ENCODE measurements around the gene PHLDA2. TPM values are rescaled to one million over a fixed set of nuclear protein-coding genes. Genes with fewer than 3 reads are reported as not detected.
A peak's percentile ranks its signal among the peaks of the same experiment; 100 is the strongest.

Gene PHLDA2
- total and polyA plus RNA-seq, 9 of the 15 experiments (the other 6 are each of a cell fraction or from before 2014, with no cell fraction given), result 0.43 to 42.4 (median 4.7) TPM

GRCh38 chr11:2963761-2964160 lies 34.5 kb upstream of the PHLDA2 start (continued):
- TF ChIP-seq, protein P1, sequence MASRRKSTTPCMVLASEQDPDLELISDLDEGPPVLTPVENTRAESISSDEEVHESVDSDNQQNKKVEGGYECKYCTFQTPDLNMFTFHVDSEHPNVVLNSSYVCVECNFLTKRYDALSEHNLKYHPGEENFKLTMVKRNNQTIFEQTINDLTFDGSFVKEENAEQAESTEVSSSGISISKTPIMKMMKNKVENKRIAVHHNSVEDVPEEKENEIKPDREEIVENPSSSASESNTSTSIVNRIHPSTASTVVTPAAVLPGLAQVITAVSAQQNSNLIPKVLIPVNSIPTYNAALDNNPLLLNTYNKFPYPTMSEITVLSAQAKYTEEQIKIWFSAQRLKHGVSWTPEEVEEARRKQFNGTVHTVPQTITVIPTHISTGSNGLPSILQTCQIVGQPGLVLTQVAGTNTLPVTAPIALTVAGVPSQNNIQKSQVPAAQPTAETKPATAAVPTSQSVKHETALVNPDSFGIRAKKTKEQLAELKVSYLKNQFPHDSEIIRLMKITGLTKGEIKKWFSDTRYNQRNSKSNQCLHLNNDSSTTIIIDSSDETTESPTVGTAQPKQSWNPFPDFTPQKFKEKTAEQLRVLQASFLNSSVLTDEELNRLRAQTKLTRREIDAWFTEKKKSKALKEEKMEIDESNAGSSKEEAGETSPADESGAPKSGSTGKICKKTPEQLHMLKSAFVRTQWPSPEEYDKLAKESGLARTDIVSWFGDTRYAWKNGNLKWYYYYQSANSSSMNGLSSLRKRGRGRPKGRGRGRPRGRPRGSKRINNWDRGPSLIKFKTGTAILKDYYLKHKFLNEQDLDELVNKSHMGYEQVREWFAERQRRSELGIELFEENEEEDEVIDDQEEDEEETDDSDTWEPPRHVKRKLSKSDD (conservative IDR thresholded peaks at IDR 0.05; ENCODE audit: low read length), result no peak

DNA sequence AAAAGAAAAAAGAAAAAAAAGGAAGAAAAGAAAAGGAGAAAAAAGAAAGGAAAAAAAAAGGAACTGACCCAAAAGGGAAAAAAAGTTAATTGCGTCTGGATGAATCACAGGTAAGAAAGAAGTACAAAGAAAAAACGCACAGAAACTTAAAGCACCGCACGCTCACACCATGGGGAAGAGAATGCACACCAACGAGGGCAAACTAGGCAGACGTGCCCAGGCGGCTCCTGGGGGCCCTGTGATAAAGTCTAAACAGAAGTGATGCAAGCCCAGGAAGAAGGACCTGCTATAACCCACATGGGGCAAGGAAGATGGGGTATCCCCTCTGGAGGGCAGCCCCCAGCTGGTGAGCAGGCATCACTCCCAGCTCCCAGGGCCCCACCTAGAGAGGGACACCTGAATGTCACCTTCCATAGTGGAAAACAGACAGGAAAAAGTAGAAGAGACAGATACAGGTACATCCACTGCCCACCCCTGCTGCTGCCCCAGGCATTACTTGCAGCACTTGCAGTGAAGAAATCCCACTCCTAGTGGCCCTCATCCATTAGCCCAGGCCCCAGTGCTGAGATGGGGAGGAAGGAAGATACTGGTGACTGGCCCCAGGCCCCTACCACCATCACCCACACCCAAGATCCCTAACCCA lies 34.0 kb upstream of the PHLDA2 start:
- ChIA-PET CTCF (ENCODE audit: low intra/inter-chr PET ratio) (interaction anchor here (0.7 kb wide), 1 partner anchor 61 kb away, joined by 4 read pairs; no protein-coding TSS in a partner anchor), POLR2A (interaction anchor here (0.6 to 1.0 kb wide), 2 partner anchors 12 to 261 kb away, joined by 3 read pairs; no protein-coding TSS in a partner anchor)
- H3K79me2 ChIP-seq (ENCODE audit: control insufficient read depth, insufficient read depth, low read length), result peaks cover 61% of the 10 kb centered on the region
- BruUV-seq (replicated peaks), result no TSS peak
- H4K20me1 ChIP-seq (replicated peaks; ENCODE audit: control insufficient read depth, insufficient read depth, low read length), result peaks cover 19% of the 10 kb centered on the region
- H3K9me1 ChIP-seq (ENCODE audit: control insufficient read depth, insufficient read depth, low read length), result no peaks in the 10 kb centered on the region
- FAIRE-seq (no peak), DNase-seq (ENCODE audit: extremely low read depth in 1 of 4, low spot score in 3 of 4) (no peak), ATAC-seq (no peak)
- H2AFZ ChIP-seq (ENCODE audit: low read depth, low read length), result no peak overlapping the region
- peaks cover 96% of the 10 kb centered on the region for H3K36me3 ChIP-seq (ENCODE audit: control insufficient read depth, insufficient read depth, low read length)
- no peak overlapping the region for H3K9ac ChIP-seq (ENCODE audit: insufficient read depth in 1 of 2, low read depth in 2 of 2, low read length in 2 of 2)
- no peaks in the 10 kb centered on the region for H3K9me3 ChIP-seq (replicated peaks; ENCODE audit: control insufficient read depth, insufficient read depth, low read depth, low read length)
- no peaks in the 10 kb centered on the region for H3K27me3 ChIP-seq (ENCODE audit: control insufficient read depth in 2 of 2, insufficient read depth in 2 of 2, low read length in 2 of 2)
- no peak overlapping the region for H3K4me2 ChIP-seq (ENCODE audit: insufficient read depth, low read length)
- in situ Hi-C loops (cut with MboI), result no loop called here
- H3K4me1 ChIP-seq (replicated peaks in 1 of 2; ENCODE audit: control insufficient read depth in 2 of 2, insufficient read depth in 2 of 2, low read length in 2 of 2), result no peaks in the 10 kb centered on the region
- TF ChIP-seq POLR2AphosphoS5 (IDR thresholded peaks at IDR 0.05; ENCODE audit: control insufficient read depth, insufficient read depth, low read depth, low read length), result 0 out of 2 replicates have a peak, but pooled peaks have one; percentile 21
- TF ChIP-seq CREB3 (tag; conservative IDR thresholded peaks at IDR 0.05; ENCODE audit: low read depth), result no peak
- TF ChIP-seq ZNF512 (tag; IDR thresholded peaks at IDR 0.05), result peak; percentile 48
- no peak overlapping the region for H3K27ac ChIP-seq (ENCODE audit: extremely low read depth, low read depth, low read length)
- 97% methylated on average over 7 of the region's 7 CpGs for WGBS (ENCODE audit: insufficient coverage, low coverage, missing lambda C conversion rate)
- no peak overlapping the region for H3K4me3 ChIP-seq
- intact Hi-C loops (cut with micrococcal nuclease), result no loop called here

Measured in K562 (cell line).